ENCODE results near the gene PDS5A. TPM values are rescaled to one million over a fixed set of nuclear protein-coding genes. Genes with fewer than 3 reads are reported as not detected.
A peak's percentile ranks its signal among the peaks of the same experiment; 100 is the strongest.
"Not testable (repeated sequence)": the region's sequence is repeated elsewhere in the genome, so short reads cannot be mapped to it uniquely, and the experiment has no call there.

The PDS5A gene, protein sequence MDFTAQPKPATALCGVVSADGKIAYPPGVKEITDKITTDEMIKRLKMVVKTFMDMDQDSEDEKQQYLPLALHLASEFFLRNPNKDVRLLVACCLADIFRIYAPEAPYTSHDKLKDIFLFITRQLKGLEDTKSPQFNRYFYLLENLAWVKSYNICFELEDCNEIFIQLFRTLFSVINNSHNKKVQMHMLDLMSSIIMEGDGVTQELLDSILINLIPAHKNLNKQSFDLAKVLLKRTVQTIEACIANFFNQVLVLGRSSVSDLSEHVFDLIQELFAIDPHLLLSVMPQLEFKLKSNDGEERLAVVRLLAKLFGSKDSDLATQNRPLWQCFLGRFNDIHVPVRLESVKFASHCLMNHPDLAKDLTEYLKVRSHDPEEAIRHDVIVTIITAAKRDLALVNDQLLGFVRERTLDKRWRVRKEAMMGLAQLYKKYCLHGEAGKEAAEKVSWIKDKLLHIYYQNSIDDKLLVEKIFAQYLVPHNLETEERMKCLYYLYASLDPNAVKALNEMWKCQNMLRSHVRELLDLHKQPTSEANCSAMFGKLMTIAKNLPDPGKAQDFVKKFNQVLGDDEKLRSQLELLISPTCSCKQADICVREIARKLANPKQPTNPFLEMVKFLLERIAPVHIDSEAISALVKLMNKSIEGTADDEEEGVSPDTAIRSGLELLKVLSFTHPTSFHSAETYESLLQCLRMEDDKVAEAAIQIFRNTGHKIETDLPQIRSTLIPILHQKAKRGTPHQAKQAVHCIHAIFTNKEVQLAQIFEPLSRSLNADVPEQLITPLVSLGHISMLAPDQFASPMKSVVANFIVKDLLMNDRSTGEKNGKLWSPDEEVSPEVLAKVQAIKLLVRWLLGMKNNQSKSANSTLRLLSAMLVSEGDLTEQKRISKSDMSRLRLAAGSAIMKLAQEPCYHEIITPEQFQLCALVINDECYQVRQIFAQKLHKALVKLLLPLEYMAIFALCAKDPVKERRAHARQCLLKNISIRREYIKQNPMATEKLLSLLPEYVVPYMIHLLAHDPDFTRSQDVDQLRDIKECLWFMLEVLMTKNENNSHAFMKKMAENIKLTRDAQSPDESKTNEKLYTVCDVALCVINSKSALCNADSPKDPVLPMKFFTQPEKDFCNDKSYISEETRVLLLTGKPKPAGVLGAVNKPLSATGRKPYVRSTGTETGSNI (N-terminal part only)
- 10 to 100 TPM; 69.7 to 71.7 (median 70.5) TPM for polyA plus RNA-seq (ENCODE audit: insufficient read length in 3 of 3)

DNA sequence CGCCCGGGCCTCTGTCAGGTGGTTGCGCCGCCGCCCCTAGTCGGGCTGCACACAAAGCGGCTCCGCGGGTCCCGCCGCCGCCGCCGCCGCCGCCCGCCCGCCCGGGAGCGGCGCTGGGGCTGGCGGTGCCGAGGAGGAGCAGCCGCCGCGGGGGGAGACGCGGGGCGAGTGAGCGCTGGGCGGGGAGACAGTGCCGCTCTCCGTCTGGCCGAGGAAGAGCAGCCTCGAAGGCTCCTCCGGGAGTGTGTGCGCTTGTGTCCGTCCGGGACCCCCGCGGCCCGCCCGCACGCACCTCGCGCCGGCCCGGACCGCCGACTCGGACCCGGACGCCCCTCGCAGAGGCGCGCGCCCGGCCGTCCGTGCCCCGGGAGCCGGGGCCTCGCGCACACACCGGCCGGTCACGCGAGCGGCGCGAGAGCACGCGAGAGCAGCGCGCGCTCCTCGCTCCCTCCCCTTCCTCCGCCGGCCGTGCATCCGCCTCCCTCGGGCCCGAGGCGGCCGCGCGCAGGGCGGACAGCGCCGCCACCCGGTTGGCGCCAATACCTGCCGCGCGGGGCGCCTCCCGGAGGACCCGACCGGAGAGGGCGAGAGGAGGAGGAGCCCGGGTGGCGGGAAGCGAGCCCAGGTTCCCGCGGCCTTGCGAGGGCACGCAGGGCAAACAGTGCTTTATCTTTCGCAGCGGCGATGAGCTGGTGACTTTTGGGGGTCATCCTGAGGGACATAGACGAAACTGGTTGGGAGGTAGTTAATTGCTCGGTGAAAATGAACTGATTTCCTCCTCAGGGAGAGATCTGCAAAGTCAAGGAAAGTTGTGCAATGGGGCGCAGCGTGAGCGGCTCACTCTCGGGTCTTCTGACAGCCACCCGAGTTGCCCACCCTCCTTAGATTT is at the start of gene PDS5A:
Gene PDS5A, minus strand, starts transcription at position 423 of the 889 bp plus-strand sequence. CDS start 1,334 bp downstream, outside the sequence.
- peak; percentile 60 to 84 (median 83) for DNase-seq (ENCODE audit: low read depth in 3 of 3, low spot score in 2 of 3)

DNA sequence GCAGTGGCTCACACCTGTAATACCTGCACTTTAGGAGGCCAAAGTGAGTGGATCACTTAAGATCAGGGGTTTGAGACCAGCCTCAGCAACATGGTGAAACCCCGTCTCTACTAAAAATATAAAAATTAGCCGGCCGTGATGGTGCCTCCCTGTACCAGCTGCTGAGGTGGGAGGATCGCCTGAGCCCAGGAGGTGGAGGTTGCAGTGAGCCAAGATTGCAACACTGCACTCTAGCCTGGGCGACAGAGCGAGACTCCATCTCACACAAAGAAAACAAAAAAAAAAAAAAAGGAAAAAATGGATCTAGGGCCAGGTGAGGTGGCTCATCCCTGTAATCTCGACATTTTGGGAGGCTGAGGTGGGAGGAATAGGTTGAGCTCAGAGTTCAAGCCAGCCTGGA is 46.3 kb upstream of the PDS5A start:
- DNase-seq (ENCODE audit: low read depth in 3 of 3, low spot score in 2 of 3), result not testable (repeated sequence)

DNA sequence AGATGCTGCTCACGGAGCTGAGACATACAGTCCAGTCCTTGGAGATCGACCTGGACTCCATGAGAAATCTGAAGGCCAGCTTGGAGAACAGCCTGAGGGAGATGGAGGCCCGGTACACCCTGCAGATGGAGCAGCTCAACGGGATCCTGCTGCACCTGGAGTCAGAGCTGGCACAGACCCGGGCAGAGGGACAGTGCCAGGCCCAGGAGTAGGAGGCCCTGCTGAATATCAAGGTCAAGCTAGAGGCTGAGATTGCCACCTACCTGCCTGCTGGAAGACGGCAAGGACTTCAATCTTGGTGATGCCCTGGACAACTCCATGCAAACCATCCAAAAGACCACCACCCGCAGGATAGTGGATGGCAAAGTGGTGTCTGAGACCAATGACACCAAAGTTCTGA is 43.4 kb upstream of the PDS5A start:
- not testable (repeated sequence) for DNase-seq (ENCODE audit: low read depth in 3 of 3, low spot score in 2 of 3)

DNA sequence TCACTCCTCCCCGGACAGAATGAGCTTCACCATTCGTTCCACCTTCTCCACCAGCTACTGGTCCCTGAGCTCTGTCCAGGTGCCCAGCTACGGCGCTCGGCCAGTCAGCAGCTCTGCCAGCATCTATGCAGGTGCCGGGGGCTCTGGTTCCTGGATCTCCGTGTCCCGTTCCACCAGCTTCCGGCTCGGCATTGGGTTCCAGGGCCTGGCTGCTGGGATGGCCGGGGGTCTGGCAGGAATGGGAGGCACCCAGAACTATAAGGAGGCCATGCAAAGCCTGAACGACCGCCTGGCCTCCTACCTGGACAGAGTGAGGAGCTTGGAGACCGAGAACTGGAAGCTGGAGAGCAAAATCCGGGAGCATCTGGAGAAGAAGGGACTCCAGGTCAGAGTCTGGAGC is 42.5 kb upstream of the PDS5A start:
- DNase-seq (ENCODE audit: low read depth in 3 of 3, low spot score in 2 of 3), result no peak

DNA sequence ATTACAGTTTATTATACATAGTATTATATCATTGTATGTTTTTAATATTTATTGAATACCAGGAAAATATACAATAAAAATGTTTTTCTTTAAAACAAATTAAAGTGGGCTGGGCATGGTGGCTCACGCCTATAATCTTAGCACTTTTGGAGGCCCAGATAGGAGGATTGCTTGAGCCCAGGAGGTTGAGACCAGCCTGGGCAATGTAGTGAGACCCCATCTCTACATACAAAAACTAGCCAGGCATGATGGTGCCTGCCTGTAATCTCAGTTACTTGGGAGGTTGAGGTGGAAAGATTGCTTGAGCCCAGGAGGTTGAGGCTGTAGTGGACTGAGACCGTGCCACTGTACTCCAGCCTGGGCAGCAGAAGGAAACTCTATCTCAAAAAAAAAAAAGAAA is 38.3 kb upstream of the PDS5A start:
- DNase-seq (ENCODE audit: low read depth in 3 of 3, low spot score in 2 of 3), result no peak

DNA sequence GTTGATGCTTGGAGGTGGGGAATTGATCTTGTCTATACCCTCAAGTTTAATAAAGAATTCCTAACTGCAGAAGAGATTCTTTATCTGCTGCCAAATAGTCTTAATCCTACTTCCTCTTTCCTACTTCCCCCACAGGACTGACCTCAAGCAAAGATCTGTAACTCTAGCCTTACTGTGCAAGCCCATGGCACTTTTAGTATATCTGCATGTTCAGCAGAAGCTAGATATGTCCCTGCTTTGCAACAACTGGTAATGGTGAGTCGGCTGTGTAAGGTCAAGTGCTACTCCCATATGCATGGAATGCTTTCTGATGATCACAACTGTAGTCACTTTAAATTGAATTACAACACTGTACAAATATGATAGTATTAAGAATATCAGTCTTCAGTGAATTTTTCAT is 26.3 kb upstream of the PDS5A start:
- no peak for DNase-seq (ENCODE audit: low read depth in 3 of 3, low spot score in 2 of 3)

DNA sequence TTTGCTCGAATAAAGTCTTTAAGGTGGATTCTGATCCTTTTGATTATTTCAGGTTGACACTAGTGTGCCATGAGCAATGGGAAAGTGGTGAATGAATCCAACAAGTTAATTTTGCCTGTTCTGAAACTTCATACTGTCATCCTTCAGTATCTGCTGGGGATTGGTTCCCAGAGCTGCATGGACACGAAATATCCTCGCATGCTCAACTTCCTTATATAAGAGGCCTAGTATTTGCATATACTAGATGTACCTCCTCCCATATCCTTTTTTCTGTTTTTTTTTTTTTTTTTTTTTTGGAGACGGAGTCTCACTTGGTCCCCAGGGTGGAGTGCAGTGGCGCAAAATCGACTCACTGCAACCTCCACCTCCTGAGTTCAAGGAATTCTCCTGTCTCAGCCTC is 23.0 kb upstream of the PDS5A start:
- DNase-seq (ENCODE audit: low read depth in 3 of 3, low spot score in 2 of 3), result no peak

DNA sequence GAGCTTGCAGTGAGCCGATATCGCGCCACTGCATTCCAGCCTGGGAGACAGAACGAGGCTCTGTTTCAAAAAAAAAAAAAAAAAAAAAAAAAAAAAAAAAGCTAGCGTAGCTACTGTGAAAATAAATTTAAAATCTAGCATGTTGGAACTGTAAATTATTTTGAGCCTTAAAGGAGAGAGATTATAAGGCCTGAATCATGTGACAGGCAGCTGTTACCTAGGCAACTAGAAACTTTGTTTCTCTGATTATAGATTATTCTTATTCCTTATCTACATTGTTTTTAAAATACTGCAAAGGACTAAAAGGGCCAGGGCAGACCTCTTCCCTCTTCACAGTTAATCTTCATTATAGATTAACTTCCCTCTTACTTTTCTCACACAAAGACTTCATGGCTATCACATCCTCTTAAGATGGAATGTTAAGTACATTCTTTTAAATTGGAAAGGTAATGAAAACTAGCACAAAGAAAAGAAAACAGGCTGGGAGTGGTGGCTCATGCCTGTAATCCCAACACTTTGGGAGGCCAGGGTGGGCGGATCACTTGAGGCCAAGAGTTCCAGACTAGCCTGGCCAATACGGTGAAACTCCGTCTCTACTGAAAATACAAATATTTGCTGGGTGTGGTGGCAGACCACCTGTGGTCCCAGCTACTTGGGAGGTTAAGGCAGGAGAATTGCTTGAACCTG is 21.1 kb upstream of the PDS5A start:
- DNase-seq (ENCODE audit: low read depth in 3 of 3, low spot score in 2 of 3), result no peak

DNA sequence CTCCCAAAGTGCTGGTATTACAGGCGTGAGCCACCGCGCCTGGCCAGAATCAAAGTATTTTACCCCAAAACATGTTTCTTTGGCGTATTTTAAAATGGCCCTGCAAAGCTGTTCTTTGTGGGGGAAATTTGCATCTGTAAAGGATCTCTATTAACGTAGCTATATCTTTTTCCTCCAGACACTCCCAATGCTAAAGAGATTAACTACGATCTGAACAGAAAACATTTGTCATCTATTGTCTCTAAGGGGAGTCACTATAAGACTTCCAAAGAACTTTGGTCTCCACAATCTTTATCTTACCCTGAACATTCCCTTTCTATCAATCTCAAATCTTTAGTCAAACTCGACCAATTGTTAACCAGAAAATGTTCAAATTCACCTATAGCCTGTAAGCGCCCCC is 19.1 kb upstream of the PDS5A start:
- no peak for DNase-seq (ENCODE audit: low read depth in 3 of 3, low spot score in 2 of 3)

DNA sequence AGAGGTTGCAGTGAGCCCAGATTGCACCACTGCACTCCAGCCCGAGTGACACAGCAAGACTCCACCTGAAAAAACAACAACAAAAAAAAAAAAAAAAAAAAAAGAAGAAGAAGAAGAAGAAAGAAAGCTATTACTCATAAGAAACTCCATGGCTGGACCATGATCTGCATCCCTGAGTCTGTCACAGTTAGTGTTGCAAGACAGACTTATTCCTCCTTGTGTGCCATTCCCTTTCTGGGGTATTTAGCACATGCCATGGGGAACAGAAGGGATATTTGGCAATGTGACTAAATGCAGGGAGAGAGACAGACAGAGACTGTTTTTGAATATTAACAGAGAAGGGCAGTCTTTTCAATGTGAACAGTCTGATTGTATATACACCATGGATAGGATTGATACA is 16.7 kb upstream of the PDS5A start:
- no peak for DNase-seq (ENCODE audit: low read depth in 3 of 3, low spot score in 2 of 3)

DNA sequence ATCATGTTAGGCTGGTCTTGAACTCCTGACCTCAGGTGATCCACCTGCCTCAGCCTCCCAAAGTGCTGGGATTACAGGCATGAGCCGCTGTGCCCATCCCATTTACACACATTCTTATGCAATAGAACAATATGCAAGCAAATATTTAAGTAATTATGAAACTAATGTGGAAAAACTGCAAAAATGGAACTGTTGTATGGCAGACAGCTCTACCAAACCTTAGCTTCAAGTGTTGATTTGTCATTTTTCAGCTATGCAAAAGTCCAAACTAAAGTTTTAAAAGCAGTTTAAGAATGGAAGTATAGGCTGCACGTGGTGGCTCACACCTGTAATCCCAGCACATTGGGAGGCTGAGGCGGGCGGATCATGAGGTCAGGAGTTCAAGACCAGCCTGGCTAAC is 11.7 kb upstream of the PDS5A start:
- DNase-seq (ENCODE audit: low read depth in 3 of 3, low spot score in 2 of 3), result not testable (repeated sequence)

DNA sequence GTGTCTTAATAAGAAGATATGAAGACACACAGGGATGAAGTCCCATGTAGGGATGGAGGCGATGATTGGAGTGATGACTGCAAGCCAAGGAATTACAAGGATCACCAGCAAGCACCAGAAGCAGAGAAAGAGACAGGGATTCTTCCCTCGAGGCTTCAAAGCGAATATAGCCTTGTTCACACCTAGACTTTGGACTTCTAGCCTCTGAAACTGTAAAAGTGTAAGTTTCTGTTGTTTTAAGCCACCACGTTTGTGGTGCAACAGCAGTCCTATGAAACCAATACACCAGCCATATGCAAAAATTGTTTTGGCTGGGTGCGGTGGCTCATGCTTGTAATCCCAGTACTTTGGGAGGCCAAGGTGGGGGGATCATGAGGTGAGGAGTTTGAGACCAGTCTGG is 9.8 kb upstream of the PDS5A start:
- DNase-seq (ENCODE audit: low read depth in 3 of 3, low spot score in 2 of 3), result no peak

DNA sequence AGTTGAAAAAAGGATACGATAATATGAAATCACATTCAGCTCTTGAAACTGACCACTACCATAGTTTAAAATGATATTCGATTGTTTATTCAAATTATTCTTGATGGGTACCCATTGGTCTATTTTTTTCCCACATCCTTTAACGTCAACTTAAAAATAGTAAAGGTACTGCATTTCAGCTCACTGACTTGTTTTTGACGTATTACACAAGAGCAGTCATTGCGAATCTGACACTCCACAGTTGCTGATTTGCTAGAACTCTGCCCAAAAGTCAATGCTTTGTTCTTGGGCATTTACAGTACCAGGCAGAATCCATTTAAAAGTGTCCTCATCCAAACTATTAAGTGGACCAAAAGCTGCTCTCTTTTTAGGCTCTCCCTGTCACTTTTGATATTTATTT is 1.2 kb upstream of the PDS5A start:
- DNase-seq (ENCODE audit: low read depth in 3 of 3, low spot score in 2 of 3), result no peak

DNA sequence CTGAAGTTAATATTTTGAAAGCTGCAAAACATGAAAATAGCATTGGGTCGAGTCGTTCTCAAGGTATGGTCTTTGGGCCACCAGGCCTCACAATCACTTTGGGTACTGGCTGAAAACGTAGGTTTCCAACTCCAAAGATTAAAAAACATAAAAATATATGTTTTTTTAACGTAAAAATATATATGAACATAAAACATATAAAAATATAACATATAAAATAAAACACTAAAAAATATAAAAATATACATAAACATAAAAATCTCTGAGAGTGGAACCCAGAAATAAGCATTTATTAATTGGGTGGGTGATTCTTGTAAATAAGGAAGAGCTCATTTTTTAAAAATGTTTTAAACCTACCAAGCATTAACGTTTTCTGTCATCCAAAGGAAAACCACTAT is 666 bp upstream of the PDS5A start:
- DNase-seq (ENCODE audit: low read depth in 3 of 3, low spot score in 2 of 3), result no peak

DNA sequence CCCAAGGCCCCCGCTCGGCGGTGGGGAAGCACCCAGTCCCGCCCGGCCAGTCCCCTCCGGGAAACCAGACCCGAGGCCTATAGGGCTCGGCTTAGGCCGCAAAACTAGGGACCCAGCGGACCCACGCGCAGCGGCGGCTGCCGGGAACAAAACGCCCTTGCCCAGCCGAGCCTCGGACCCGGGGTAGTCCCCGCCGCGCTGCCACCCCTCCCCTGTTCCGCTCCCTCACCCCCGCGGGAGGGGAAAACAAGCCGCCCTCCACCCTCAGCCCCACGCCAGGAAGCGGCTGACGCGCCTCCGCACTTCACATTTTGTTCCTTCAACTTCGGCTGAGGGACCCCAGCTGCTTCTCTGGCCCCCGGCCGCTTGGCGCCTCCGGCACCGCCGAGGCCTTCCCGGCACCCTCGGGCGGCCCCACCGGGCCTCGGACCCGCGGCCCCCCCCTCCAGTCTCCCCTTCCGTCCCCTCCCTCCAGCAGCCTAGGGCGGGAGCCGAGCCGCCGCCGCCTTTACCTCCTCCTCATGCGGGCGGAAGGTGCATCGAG is 694 bp downstream of the PDS5A start:
- DNase-seq (ENCODE audit: low read depth in 3 of 3, low spot score in 2 of 3), result peak in 2 of 3 donors; percentile 38 to 39

DNA sequence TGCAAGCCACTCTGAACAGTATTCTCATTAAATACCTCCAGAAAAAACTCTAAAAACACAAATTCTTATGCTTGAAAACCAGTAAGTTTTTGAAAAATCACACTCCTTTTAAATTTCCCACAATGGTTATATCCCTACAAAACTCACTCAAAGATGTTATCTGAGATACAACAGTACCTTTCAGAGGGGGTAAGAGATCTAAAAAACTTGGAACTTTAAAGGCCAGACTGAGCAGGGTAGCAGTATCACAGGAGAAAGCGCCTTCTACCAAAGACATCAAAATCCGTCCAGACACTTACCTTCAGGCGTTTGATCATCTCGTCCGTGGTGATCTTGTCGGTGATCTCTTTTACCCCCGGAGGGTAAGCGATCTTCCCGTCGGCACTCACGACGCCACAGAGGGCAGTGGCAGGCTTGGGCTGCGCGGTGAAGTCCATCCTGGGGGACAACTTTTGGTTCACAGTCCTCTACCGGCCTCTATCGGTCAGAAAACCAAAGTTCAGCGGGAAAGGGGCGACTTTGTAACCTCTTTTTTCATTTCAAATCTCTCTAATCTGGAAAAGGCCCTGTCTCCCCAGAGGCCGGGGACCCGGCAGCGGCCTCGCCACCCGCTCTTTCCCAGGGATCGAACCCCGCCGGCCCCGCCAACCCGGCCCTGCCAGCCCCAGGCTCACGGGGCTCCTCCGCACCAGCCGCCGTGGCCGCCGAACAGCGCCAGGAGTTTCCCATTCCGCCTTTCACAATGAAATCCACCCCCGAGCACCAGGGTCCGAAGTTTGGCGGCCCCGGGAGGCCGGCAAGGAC is 1.4 kb downstream of the PDS5A start:
- DNase-seq (ENCODE audit: low read depth in 3 of 3, low spot score in 2 of 3), result peak; percentile 79 to 81 (median 80)

DNA sequence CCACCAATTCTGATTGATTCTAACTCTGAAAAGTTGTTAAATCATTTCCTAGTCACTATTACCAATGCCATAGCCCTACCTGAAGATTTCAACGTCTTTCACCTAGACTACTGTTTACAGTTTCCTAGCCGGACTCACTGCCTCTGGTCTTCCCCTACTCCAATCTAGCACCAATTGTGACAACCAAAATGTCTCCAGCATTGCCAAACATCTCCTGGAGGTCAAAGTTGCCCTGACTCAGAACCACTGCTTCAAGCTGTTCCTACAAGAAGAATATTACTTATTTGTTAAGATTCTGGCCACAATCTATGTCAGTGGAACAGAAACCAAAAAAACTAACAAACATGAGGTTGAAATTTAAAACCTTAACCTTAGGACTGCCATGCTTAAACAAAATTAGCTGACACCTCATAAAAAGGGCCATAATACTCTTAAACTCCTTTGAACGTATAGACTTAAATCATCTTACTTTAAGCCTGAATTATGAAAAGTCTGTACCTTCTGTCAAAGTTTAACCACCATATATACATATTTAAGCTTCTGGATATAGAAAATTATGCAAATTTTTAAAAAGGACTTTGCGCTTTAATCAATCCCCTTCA is 2.1 kb downstream of the PDS5A start:
- DNase-seq (ENCODE audit: low read depth in 3 of 3, low spot score in 2 of 3), result no peak

DNA sequence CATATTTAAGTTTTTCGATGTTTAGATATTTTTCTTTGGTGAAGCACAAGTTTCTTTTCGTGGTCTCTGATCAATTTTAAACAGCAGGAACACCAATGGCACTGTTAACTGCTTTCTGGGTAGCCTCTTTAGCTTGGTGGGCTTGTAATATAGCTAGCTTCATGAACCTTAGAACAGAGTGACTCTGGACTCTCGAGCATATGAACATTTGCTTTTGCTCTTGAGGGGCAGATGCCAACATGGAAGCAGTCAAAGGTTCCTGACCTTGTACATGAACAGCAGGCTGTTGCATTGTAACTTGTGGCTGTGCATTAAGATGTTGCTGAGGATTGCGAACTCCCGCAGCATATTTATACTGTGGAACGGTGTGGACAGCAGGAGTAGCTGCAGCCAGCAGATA is 4.7 kb downstream of the PDS5A start:
- not testable (repeated sequence) for DNase-seq (ENCODE audit: low read depth in 3 of 3, low spot score in 2 of 3)
